Activated naive CD4-positive, alpha-beta T cell treated with anti-CD3 and anti-CD28 coated beads, Interleukin-2, amount 50 U/mL, for 16 hours (primary cell): Measurements from ENCODE around the gene HRH2.
"Not testable (repeated sequence)": the region's sequence is repeated elsewhere in the genome, so short reads cannot be mapped to it uniquely, and the experiment has no call there.

Source experiments
- DNase-seq: peaks from one replicate; pipeline ENCODE4 v3.0.0-alpha.2; 2020

The HRH2 gene

DNA sequence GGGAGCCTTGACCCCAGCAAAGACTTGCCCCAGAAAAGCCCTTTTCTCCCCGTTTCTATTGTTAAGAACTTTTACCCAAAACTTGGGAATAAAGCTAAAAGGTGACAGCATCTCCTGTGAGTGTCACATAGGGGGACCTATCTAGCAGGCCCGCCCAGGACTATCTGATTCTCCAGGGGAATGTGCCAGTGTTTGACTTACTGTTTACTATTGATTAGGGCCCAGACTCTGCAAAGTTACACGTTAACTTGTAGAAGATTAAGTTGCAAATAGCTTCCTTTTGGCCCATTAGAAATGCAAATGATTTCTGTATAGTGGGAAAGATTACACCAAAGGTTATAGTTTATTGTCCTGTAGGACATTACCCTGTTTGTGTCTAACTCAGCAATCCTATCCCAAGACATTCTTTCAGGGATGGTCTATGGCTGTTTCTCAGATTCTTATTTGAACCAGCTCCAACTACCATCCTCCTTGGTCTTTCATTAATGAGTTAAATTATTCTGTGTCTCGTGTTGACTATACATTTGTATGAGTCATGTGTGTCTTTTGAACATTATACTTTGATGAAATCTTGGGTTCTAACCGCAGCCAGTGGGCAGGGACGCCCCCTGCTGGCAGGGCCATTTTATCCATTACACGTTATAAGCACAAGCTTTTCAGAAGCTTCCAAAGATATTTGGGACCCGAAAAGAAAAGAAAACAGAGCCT, 60.7 kb downstream of the HRH2 start:
- DNase-seq = peak; percentile 80

DNA sequence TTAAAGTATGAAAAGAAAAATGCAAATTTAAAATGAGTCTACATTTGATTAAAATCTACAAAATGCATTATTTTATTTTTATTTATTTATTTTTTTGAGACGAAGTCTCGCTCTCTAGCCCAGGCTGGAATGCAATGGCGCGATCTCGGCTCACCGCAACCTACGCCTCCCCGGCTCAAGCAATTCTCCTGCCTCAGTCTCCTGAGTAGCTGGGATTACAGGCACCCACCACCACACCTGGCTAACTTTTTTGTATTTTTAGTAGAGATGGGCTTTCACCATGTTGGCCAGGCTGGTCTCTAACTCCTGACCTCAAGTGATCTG, 61.2 kb downstream of the HRH2 start:
- not testable (repeated sequence) for DNase-seq

DNA sequence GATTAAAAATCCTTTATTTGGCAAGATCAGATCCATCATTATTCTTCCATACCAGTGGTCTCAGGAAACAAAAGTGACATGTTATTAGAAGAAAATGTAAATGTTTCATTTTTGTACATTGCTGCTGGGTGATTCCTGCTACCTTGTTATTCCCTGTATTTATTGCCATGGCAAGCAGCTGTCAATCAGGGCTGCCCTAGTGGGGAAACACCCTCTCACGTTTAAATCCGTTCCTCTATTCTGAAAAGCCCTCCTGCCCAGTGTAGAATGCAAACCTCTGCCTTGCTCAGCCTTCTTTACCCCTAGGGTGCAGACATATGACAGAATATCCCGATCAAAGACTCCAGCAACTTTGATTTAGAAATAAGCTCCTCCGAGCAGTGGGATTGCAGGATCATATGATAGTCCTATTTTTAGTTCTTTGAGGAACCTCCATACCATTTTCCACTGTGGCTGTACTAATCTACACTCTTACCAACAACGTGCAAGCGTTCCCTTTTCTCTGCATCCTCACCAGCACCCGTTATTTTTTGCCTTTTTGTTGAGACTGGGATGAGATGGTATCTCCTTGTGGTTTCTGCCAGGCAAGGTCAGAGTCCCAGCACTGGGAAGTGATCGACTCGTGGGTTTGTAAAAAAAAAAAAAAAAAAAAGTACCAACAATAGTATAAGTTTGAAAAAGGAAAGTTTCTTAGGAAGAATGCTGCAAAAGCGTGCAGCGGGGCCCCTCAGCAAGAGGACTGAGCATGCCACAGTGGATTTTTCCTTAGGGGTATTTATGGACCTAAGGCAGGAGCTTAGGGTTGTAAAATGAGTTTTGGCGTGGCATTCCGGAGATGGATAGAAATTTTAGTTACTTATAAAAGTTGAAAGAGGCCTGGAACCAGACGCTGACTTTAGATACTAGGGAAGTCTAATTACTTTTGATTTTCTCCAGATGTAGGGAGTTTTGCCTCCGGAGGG, 66.7 kb downstream of the HRH2 start:
- no peak for DNase-seq

DNA sequence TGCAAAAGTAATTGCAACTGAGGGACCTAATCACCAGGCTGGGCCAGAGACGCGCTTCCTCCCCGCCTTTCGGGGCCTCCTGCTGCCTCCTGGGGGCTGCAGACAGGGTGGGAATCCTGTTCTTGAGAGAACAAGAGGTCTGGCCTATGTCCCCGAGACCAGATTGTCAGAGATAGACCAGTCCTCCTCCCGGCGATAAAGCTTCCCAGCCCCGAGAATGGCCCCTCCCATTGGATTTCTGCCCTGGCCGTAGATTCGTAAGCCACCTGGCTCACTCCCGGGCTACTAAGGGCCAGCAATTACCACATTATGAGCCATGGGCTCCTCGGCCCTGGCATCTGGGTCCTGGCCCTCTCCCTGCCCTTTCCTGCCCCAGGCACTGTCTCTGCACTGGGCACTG, 70.4 kb downstream of the HRH2 start:
- DNase-seq = no peak

DNA sequence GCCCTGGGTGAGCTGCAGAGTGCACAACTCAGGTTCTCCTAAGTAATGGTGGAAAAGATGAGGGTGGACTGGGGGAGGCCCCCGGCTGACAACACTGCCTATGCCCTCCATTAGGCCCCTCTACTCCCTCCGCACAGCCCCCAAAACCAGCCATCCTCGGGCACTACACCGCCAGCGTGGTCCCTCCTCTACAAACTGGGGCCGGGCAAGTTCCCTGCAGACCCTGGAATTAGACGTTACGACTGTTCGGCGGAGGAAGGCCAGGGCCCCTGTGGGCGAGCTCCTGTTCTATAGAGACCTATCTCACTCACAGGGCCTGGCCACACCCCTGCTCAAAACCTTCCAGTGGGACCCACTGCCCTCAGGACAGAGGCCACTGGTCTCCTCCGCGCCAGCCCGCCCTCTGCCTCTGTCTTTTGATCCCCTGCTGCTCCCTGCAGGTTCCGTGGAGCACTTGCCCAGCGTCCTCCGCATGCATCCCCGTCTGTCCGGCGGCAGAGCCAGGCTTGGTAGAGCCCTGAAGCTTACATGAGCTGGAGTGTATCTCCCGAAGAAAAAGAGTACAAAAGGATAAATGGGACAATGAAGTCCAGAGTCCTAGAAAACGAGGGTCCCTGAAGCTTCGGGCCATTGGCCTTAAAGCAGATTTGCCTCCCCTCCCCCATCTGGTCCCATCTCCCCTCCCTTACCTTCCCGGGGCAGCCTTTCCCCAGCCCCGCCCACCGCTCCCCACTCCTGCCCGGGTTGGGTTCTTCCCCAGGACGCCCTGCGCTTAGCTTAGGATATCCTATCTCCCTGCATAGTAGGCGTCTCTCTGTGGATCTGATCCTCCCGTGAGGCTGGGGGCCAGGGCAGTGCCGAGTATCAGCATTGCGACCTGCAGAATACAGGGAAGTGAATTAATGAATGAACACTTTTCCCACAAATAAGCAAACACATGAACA, 71.3 kb downstream of the HRH2 start:
- DNase-seq = no peak

DNA sequence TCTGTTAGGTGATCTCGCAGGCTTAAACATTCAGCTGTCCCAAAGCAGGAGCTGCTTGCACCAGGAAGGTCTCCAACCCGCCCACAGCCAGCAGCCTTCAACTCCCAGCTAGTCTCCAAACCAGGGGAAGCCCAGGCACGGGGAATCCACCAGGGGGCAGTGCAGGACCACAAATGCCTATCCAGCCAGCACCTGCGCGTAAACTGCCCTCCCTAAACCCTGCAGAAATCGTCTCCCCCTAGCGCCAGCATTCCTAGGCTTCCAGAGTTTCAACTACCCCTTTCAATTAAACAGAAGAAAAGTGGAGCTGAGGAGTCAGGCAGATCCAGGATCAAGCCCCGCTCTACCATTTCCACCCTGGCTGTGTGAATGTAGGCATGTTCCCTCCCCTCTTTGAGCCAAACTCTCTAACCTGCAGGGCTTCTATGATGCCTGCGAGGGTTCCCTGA, 72.0 kb downstream of the HRH2 start:
- peak; percentile 91 for DNase-seq

DNA sequence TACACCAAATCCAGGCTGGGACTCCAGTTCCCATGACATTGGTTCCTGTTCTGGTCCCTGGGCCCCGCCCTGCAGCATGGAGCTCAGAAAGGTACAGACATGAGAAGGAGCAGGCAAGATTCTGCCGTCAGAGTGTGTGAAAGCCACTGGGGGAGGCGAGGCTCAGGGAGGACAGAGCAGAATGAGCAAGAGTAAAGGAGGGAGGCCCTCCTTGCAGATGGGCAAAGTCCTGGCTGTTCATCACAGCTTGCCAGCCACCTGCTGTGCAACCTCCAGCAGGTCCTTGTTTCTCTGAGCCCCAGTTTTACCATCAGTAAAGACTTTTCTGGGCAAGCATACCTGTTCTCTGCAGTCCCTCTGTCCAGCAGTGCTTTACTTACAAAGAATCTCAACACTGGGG, 73.3 kb downstream of the HRH2 start:
- no peak for DNase-seq

DNA sequence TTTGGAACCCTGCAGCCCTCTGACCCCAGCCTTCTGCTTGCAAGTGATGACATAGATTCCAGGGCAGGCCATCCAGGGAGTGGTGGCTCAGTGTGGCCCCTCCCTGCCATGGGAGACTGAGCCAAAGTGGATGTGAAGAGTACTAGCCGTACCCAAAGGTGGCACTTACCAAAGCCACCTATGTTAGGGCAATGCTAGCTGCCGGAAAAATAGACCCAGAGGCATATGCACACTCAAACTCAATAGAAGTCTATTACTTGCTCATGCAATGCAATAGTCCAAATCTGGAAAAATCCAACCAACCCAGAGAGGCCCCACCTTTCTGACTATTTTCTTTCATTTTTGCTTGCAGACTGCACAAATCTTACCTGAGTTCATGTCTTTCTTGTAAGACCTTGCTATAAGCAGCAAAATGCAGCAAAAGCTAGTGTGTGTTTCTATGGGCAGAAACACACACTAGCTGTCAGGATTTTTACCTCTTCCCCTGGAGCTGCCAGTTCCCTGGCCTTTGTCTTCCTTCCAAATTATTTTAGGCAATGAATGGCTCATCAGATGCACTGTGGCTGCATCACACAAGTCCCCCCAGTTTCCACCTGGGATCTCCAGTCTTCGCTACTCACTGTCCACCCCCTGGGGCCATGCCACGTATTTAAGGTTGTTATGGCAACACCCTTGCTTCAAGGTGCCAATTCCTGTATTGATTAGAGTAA, 74.0 kb downstream of the HRH2 start:
- DNase-seq = no peak

DNA sequence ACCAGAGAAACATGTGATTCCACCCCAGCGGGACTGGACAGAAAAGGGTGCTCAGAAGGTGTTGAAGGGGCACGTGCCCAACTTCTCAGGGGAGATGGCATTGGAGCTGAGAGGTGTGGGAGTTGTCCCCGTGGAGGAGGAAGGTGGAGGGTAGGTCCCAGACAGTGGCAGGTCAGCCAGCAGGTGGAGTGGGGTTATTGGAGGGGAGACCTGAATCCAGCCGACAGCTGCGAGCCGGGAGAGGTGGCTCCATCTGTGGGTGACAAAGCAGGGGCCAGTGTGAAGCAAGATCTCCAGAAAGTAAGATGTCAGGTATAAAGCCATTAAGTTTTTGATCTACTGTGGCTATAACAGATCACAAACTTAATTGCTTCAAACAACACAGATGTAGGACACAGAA, 75.1 kb downstream of the HRH2 start:
- DNase-seq = no peak

DNA sequence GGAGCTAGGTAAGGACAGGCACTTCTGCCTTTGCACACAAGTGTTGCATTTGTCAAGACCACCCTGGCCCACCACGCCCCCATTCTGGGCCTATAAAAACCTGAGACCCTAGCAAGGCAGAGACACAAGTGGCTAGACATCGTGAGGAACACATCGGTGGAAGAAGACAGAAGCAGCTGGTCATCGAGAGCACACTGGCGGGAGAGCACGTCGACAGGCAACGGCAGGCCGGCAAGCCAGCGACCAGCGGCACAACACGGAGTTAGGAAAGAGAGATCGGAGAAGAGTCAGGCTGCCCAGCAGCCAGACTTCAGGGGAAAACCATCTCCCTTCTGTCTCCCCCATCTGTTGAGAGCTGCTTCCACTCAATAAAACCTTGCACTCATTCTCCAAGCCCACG, 76.1 kb downstream of the HRH2 start:
- no peak for DNase-seq

DNA sequence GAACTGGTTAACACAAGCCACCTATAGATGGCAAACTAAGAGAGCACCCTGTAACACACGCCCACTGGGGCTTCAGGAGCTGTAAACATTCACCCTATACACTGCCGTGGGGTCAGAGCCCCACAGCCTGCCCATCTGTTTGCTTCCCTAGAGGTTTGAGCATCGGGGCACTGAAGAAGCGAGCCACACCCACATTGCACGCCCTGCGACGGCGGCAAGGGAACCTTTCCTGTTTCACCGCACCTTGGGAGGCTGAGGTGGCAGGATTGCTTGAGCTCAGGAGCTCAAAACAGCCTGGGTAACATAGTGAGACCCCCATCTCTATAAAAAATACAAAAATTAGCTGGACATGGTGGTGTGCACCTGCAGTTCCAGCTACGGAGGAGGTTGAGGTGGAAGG, 76.6 kb downstream of the HRH2 start:
- DNase-seq = no peak

DNA sequence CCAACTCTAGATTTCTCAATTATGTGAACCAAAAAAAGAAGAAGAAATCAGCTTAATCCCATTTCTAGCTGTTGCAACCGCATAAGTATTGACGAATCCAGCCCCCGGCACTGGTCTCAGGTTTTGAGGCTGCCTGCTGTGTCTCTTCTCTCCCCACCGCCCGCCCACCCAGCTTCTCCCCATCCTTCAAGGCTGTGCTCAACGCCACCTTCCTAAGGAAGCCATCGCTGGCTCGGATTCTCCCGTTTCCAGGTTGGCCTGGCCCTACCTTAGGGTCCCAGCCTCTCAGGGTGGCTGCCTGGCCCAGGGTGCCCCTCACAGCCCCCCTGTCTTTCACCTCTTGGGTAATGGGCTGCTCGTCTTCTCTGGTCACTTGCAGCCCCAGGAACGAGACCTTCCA, 77.8 kb downstream of the HRH2 start:
- DNase-seq = no peak

DNA sequence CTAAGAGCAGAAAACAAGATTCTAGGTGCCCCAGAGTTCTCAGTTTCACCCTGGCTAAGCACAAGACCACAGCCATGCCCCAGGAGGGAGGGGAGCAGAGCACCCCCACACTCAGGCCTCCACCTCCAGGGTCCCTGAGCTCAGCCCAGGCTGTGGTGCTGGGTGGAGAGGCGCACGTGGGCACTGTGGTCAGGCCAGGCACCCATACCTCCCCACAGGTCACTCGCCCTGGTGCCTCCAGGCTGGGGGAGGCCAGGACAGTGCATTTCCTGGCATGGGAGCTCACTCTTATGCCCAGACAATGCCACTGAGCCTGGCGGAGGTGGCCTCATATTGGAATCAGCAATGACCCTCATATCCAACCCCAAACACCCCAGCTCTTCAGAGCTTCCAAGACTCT, 78.8 kb downstream of the HRH2 start:
- DNase-seq = no peak

DNA sequence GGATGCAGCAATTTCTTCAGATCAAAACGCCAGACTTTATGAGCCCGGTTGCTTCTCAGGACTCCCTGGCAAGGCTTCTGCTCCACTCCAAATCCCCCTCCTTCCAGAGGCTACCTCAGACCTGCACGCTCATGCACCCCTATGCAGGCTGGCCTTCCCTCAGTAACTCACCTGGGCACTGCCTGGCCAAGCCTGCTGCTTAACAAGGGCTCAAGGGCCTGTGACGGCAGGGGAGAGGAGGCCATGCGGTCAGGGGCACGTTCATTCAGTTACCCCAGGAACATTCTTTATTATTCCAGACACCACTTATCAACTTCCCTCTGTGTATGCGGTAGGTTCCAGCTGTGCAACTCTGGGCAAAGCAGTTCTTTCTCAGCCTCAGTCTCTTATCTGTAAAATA, 79.6 kb downstream of the HRH2 start:
- DNase-seq = no peak

DNA sequence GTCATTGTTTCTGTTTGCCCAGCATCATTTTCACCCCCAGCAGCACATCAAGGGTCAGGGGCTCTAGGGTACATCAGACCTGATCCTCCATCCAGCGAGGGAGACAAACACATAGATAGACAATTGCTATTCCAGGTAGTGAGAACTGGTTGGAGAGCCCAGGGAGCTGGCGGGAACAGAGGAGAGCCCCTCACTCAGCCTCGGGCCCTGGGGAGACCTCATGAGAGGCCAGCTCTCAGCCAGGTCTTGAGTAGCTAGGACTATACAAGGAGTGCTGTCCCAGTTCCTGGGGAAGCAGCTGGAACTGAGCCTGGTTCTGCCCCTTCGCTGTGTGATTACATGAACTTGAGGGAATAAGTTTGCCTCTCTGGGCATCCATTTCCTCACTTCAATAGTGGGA, 80.3 kb downstream of the HRH2 start:
- no peak for DNase-seq

DNA sequence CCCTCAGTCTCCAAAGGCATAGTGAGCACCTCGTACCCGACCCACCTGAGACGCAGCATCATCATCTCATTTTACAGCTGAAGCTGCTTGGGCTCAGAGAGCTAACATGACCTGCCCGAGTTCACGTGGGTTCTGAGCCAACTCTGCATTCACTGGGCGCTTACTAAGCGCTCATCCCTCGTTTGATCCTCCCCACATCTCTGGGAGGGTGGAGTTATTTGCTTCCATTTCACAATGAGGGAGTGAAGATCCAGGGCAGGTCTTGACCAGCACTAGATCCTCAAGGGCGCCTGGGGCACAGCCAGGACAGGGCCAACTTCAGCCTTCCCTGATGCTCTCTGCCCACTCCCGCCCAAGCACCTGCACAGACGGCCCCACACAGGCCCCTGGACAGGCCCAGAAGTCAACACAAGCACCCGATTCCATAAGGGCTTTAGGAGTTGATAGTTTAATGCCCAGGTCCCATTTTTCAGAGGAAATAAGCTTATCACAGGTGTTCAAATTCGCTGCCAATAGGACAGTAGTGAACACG, 80.8 kb downstream of the HRH2 start:
- no peak for DNase-seq

DNA sequence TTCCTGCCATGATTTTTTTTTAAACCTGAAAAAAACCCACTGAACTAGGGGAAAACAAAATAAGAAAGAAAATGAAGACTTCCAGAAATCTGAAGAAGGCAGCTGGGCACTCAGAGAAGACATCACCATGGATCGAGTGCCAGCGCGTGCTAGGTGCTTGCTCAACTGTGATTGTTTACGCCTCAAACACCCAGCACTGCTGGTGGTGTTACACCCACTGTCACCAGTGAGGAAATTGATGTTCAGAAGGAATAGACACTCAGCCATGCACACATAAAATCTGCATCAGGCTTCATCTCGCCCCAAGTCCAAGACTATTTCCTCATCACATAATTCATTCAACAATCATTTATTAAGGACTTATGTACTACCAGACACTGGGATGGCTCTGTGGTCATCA, 82.1 kb downstream of the HRH2 start:
- DNase-seq = no peak

DNA sequence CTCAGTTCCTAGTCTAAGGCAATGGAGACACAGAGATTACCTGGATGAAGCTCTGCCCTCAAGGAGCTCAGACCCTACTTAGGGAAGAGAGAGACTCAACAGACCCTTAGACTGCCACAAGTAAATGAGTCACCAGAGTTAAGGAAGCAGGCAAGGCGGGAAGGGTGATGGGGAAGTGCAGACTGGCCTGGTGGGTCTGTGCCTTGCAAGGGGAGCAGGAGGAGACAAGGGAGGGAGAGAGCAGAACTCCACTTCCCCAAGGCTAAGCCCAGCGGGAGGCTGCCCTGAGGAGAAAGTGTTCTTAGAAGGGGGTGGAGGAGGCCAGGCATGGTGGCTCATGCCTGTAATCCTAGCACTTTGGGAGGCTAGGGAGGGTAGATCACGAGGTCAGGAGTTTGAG, 83.7 kb downstream of the HRH2 start:
- no peak for DNase-seq

DNA sequence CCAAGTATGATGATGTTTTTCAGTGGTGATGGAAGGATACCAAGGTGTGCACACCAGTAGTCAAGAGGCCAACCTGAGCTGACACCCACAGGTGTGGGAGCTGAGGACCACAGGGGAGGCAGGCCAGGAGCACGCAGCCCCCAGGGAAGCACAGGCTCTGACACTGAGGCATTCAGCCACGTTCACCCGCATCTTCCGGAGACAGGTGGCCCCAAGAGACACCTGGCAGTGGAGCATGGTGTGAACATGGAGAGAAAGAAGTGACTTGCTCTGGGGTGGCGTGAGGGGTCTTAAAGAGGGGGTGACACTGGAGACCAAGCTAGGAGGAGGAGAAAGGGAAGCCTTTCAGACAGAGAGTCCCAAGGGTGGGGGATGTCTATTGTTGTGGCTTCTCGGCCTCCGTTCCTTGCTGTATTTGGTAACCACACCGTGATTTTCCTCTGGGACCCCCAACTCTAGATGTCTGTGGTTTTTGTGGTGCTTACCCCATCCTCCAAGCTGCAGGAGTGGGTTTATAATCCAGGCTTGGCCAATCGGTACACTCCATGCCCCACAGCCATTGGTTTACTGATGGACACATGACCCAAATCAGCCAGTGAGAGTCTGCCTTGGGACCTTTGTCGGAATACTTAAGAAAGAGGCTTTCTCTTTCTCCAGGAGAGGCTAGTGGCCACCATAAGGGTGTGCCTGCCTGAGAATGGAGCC, 84.6 kb downstream of the HRH2 start:
- DNase-seq = no peak

DNA sequence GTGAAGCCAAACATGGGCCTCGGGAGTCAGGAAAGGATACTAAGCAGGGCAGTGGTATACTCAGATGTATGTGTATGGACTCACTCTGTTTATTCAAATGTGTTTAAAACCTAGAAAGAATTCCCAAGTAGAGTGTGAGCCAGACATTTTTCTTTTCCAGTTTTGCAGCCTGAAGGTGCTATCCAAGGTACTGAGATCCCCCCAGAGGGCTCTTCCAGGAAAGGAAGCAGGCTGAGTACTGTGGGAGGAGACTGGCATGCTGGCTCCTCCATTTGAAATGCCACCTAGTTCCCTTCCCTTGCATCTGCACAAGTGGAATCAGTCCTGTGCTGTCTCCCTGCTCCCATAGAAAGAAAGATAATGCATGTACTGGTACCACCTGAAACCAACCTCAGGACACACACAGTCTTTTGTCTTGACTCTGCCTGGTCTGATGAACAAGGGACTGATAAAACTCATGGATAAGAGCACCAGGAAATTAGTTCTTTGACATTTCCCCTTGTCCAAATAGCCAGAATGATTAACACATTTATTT, 85.9 kb downstream of the HRH2 start:
- no peak for DNase-seq

DNA sequence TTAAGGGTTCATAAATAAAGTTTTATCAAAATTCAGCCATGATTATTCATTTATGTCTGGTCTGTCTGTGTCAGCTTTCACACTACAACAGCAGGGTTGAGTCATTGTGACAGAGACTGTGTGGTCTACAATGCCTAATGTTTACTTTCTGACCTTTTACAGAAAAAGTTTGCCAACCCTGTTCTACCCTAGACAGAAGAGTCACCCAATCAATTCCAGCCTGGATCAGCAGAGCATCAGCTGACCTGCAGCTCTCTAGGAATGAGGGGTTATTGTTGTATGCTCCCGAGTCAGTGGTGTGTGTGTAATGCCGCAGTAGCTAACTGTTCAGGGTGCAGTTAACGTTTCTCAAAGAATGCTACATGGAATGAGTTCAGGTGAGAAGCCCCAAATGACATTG, 87.3 kb downstream of the HRH2 start:
- DNase-seq = no peak
